Smooth muscle cell (in vitro differentiated cells): ENCODE data around the gene ZBTB45. TPM values are rescaled to one million over a fixed set of nuclear protein-coding genes. Genes with fewer than 3 reads are reported as not detected.

Experiments used
- DNase-seq: peaks from one replicate; lab custom pipeline; 2025; ENCODE audit not compliant: unreplicated experiment; lab: John Stamatoyannopoulos, UW
- H2AFZ ChIP-seq: fragments of 200-600 bp; sonication (generic); 2 replicates; pipeline ENCODE4 v1.6.0; 2016; ENCODE audit warnings: antibody characterized with exemption, low read depth, mild to moderate bottlenecking
- H3F3A ChIP-seq: fragments of 200-600 bp; sonication (generic); 2 replicates; pipeline ENCODE4 v1.6.0; 2017; ENCODE audit warnings: antibody characterized with exemption, low read depth
- H3K27ac ChIP-seq: fragments of 200-600 bp; sonication (generic); 2 replicates; pipeline ENCODE4 v1.5.1; 2016; ENCODE audit warnings: low read depth, mild to moderate bottlenecking
- H3K27me3 ChIP-seq: fragments of 200-600 bp; sonication (generic); 2 replicates; pipeline ENCODE4 v1.6.1; 2016; ENCODE audit warnings: low read depth, mild to moderate bottlenecking
- H3K36me3 ChIP-seq: fragments of 200-600 bp; sonication (generic); 2 replicates; pipeline ENCODE4 v1.5.1; 2016; ENCODE audit warnings: low read depth
- H3K4me1 ChIP-seq: fragments of 200-600 bp; sonication (generic); 2 replicates; pipeline ENCODE4 v1.5.1; 2016; ENCODE audit warnings: low read depth
- H3K4me2 ChIP-seq: fragments of 200-600 bp; sonication (generic); 2 replicates; pipeline ENCODE4 v1.6.0; 2016; ENCODE audit warnings: mild to moderate bottlenecking
- H3K4me3 ChIP-seq: fragments of 200-600 bp; sonication (generic); 2 replicates; pipeline ENCODE4 v1.5.1; 2016; ENCODE audit warnings: mild to moderate bottlenecking
- H3K79me2 ChIP-seq: fragments of 200-600 bp; sonication (generic); 2 replicates; pipeline ENCODE4 v1.6.0; 2016; ENCODE audit warnings: low read depth, mild to moderate bottlenecking
- H3K9ac ChIP-seq: fragments of 200-600 bp; sonication (generic); 2 replicates; pipeline ENCODE4 v1.6.0; 2016; ENCODE audit warnings: low read depth
- H3K9me3 ChIP-seq: fragments of 200-600 bp; sonication (generic); replicated peaks from 2 replicates; pipeline ENCODE4 v1.5.1; 2016; ENCODE audit warnings: low read depth
- H4K20me1 ChIP-seq: fragments of 200-600 bp; sonication (generic); 2 replicates; pipeline ENCODE4 v1.6.0; 2016; ENCODE audit warnings: low read depth
- CTCF ChIP-seq: fragments of 200-600 bp; sonication (generic); IDR thresholded peaks from 2 replicates; pipeline ENCODE4 v1.5.1; 2017; ENCODE audit warnings: borderline replicate concordance, mild to moderate bottlenecking, antibody characterized with exemption; ENCODE audit not compliant: insufficient read depth, poor library complexity, severe bottlenecking
- WGBS: methylation state at CpG from one replicate; pipeline ENCODE4 v1.1.7; 2016; ENCODE audit warnings: low lambda C conversion rate; 5-methylcytosine and 5-hydroxymethylcytosine counted together
- polyA plus RNA-seq: library from polyadenylated mRNA; unstranded; fragments of >200 nt; fragmentation: Nextera tagmentation; extraction: Ambion mirVana; gene quantifications from 2 replicates; pipeline ENCODE4 v1.2.1, GENCODE V29; 2016
- total RNA-seq: library from RNA; depleted of rRNA; stranded (reverse); fragments of >200 nt; gene quantifications from 2 replicates; pipeline ENCODE4 v1.2.3, GENCODE V29; 2014

The ZBTB45 gene
- total and polyA plus RNA-seq, 2 experiments from 2014 or later: 8.7 to 23.7 TPM

DNA sequence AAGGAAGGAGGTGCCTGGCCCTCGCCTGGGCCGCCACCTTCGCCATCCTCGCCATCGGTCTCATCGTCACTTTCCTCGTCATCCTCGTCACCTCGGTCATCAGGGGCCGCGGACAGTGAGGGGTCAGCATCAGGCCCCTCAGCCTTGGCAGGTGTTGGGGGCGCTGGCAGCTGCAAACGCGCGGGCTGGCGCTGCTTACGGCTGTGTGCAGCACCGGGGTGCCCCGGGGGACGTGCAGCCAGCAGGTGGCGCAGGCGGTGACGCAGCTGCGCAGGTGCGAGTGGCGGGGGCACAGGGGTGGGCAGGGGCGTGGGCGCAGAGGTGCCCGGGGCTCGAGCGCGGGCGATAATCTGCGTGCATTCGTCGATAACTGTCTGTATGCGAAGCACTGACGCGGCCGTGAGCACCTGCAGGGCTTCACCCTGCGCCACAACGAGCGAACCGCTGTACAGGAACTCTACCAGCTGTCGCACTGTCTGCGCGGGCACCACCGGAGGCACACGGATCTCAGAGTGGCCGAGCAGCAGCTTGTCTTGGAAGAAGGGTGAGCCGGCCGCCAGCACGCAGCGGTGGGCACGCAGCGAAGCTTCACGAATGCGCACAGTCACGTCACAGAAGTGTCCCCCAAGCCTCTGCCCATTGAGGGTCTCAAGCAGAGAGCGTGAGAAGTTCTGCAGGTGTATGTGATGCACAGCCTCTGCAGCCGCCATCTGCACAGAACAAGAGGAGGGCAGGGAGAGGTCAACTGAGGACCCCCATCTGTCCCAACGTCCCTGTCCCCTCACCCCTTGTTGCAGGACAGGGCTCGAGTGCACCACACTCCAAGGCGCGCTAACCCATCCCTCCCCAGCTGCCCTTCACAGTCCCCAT, 2.4 kb downstream of the ZBTB45 start:
- H3K9me3 ChIP-seq: no peaks in the 10 kb centered on the region
- H3K27ac ChIP-seq: no peak overlapping the region
- no peak for TF ChIP-seq CTCF
- no peaks in the 10 kb centered on the region for H3F3A ChIP-seq
- no peak overlapping the region for H3K4me2 ChIP-seq
- peaks cover 10% of the 10 kb centered on the region for H3K4me1 ChIP-seq
- peaks cover 46% of the 10 kb centered on the region for H3K79me2 ChIP-seq
- no peak overlapping the region for H3K4me3 ChIP-seq
- H3K36me3 ChIP-seq: no peaks in the 10 kb centered on the region
- no peak for DNase-seq
- peaks cover 4% of the 10 kb centered on the region for H4K20me1 ChIP-seq
- 97% methylated on average over 45 of the region's 65 CpGs for WGBS
- H2AFZ ChIP-seq: no peak overlapping the region
- no peak overlapping the region for H3K9ac ChIP-seq
- no peaks in the 10 kb centered on the region for H3K27me3 ChIP-seq

GRCh38 chr19:58516246-58516836, 3.3 kb downstream of the ZBTB45 start:
- Histone ChIP-seq H3K79me2 (peaks cover 46% of the 10 kb centered on the region), H3K36me3 (no peaks in the 10 kb centered on the region), H3F3A (no peaks in the 10 kb centered on the region), H4K20me1 (peaks cover 4% of the 10 kb centered on the region), H3K4me2 (no peak overlapping the region), H3K27ac (no peak overlapping the region), H2AFZ (no peak overlapping the region), H3K9me3 (no peaks in the 10 kb centered on the region), H3K4me3 (no peak overlapping the region), H3K9ac (no peak overlapping the region), H3K4me1 (peaks cover 10% of the 10 kb centered on the region), H3K27me3 (no peaks in the 10 kb centered on the region)
- no peak for TF ChIP-seq CTCF
- 96% methylated on average over 18 of the region's 25 CpGs for WGBS
- DNase-seq: no peak

- Histone ChIP-seq H3K27ac (no peak overlapping the region), H3K9me3 (no peaks in the 10 kb centered on the region), H3K9ac (no peak overlapping the region), H3K79me2 (peaks cover 46% of the 10 kb centered on the region), H2AFZ (no peak overlapping the region), H3K36me3 (no peaks in the 10 kb centered on the region), H4K20me1 (peaks cover 4% of the 10 kb centered on the region), H3F3A (no peaks in the 10 kb centered on the region), H3K4me1 (peaks cover 6% of the 10 kb centered on the region), H3K4me3 (no peak overlapping the region), H3K27me3 (no peaks in the 10 kb centered on the region), H3K4me2 (no peak overlapping the region)
- no peak for TF ChIP-seq CTCF
- DNase-seq: no peak
- WGBS: 91% methylated on average over 2 of the region's 2 CpGs
Measured at GRCh38 chr19:58515259-58515658, 4.4 kb downstream of the ZBTB45 start.
